A549 (cell line): ENCODE measurements around the gene XPR1. TPM values are rescaled to one million over a fixed set of nuclear protein-coding genes. Genes with fewer than 3 reads are reported as not detected.

Experiments used
- ATAC-seq, 2 experiments: fragments of 200-7000 bp in 1 of 2; fragments of >200 bp in 1 of 2; cut with Nextera tagmentation in 1 of 2; cut with Tn5 transposase in 1 of 2; 3 replicates each; pipeline versions ENCODE4 v1.8.0 to v1.9.1; 2018 to 2020; ENCODE audit warnings: mild to moderate bottlenecking in 1 of 2, moderate library complexity in 1 of 2
- CTCF ChIA-PET: fragments of 300-600 bp; sonication (Branson Sonifier 250); formaldehyde crosslinking; extraction: SDS; loops from one replicate; lab custom pipeline; 2021; ENCODE audit warnings: antibody characterized with exemption, inconsistent platforms; lab: Yijun Ruan, JAX
- POLR2A ChIA-PET: fragments of 350-600 bp; formaldehyde crosslinking; extraction: SDS; loops from one replicate; lab custom pipeline; 2021; ENCODE audit warnings: antibody characterized with exemption, inconsistent platforms; lab: Yijun Ruan, JAX
- DNase-seq, 2 experiments: peaks; one replicate each; pipeline versions ENCODE4 v3.0.0 to v3.0.0-alpha.2; 2011 to 2016; ENCODE audit warnings: low read depth in 1 of 2, low spot score in 1 of 2
- FAIRE-seq: peaks from 2 replicates; lab custom pipeline; 2011; peaks lifted over from hg19 to GRCh38; lab: Jason Lieb, UNC
- H3K27ac ChIP-seq, 2 experiments: fragments of >200 bp; sonication (Bioruptor Twin); formaldehyde crosslinking; 3 replicates each; pipeline ENCODE4 v1.5.1; 2016 to 2017
- H3K4me1 ChIP-seq: fragments of >200 bp; sonication (Bioruptor Twin); formaldehyde crosslinking; 3 replicates; pipeline ENCODE4 v1.6.1; 2016
- H3K4me2 ChIP-seq: fragments of >200 bp; sonication (Bioruptor Twin); formaldehyde crosslinking; 3 replicates; pipeline ENCODE4 v1.6.1; 2016
- H3K4me3 ChIP-seq: fragments of >200 bp; sonication (Bioruptor Twin); formaldehyde crosslinking; 3 replicates; pipeline ENCODE4 v1.5.1; 2016
- H3K9me3 ChIP-seq: fragments of >200 bp; sonication (Bioruptor Twin); formaldehyde crosslinking; 3 replicates; pipeline ENCODE4 v1.6.1; 2016
- CBX2 ChIP-seq: fragments of 200-600 bp; sonication (generic); IDR thresholded peaks from 2 replicates; pipeline ENCODE4 v1.6.1; 2016; ENCODE audit warnings: low read depth, mild to moderate bottlenecking, borderline replicate concordance
- CEBPB ChIP-seq, 2 experiments: fragments of >200 bp in 1 of 2; sonication (Bioruptor Twin) in 1 of 2; formaldehyde crosslinking in 1 of 2; IDR thresholded peaks; 2 replicates each; pipeline ENCODE4 v1.6.1; 2012 to 2016
- CHD4 ChIP-seq: fragments of 200-600 bp; sonication (generic); IDR thresholded peaks from 2 replicates; pipeline ENCODE4 v1.6.1; 2016; ENCODE audit warnings: antibody characterized with exemption, mild to moderate bottlenecking, borderline replicate concordance
- CTCF ChIP-seq: fragments of >200 bp; sonication (Bioruptor Twin); formaldehyde crosslinking; IDR thresholded peaks from 3 replicates; pipeline ENCODE4 v1.5.1; 2016
- EHF ChIP-seq: fragments of 250-450 bp; sonication (Bioruptor Pico); IDR thresholded peaks from 2 replicates; pipeline ENCODE4 v1.5.0; 2020; ENCODE audit warnings: mild to moderate bottlenecking
- EP300 ChIP-seq, 2 experiments: fragments of >200 bp; sonication (Bioruptor Twin); formaldehyde crosslinking; IDR thresholded peaks; 2 replicates in 1 of 2; 3 replicates in 1 of 2; pipeline ENCODE4 v1.6.1; 2016 to 2017
- FOSB ChIP-seq: fragments of 250-450 bp; sonication (Bioruptor Pico); IDR thresholded peaks from 2 replicates; pipeline ENCODE4 v1.5.0; 2020; ENCODE audit warnings: mild to moderate bottlenecking, moderate library complexity
- FOSL2 ChIP-seq, 2 experiments: fragments of 450-650 bp in 1 of 2; fragments of >200 bp in 1 of 2; sonication (Bioruptor Twin) in 1 of 2; formaldehyde crosslinking; IDR thresholded peaks; 2 replicates each; pipeline versions ENCODE4 v1.5.0 to v1.6.1; 2016 to 2020; ENCODE audit warnings: mild to moderate bottlenecking in 1 of 2, moderate library complexity in 1 of 2
- GATA3 ChIP-seq: IDR thresholded peaks from 2 replicates; pipeline ENCODE4 v1.6.1; 2012; ENCODE audit warnings: borderline replicate concordance
- HDAC2 ChIP-seq: fragments of 200-600 bp; sonication (generic); IDR thresholded peaks from 2 replicates; pipeline ENCODE4 v1.6.1; 2016
- HOXB13 ChIP-seq: fragments of 250-450 bp; sonication (Bioruptor Pico); IDR thresholded peaks from 2 replicates; pipeline ENCODE4 v1.5.0; 2020; ENCODE audit warnings: low read depth, mild to moderate bottlenecking, moderate library complexity
- JUN ChIP-seq, 2 experiments: fragments of >200 bp; sonication (Bioruptor Twin); formaldehyde crosslinking; IDR thresholded peaks; 2 replicates in 1 of 2; 3 replicates in 1 of 2; pipeline ENCODE4 v1.6.1; 2016 to 2017
- MAZ ChIP-seq: fragments of 150-350 bp; IDR thresholded peaks from 2 replicates; pipeline ENCODE4 v1.6.1; 2014; ENCODE audit warnings: antibody characterized with exemption, low read depth, low read length, borderline replicate concordance
- MYC ChIP-seq: IDR thresholded peaks from 2 replicates; pipeline ENCODE4 v1.6.1; 2012; ENCODE audit warnings: mild to moderate bottlenecking, inconsistent platforms, low read length, improper control_type of control experiment, borderline replicate concordance
- PHF8 ChIP-seq: fragments of 200-600 bp; sonication (generic); IDR thresholded peaks from 2 replicates; pipeline ENCODE4 v1.6.1; 2016; ENCODE audit warnings: low read depth, mild to moderate bottlenecking, antibody characterized with exemption, moderate library complexity, borderline replicate concordance
- POLR2AphosphoS2 ChIP-seq: conservative IDR thresholded peaks from 2 replicates; pipeline ENCODE4 v1.6.1; 2012; ENCODE audit warnings: low read length, improper control_type of control experiment, inconsistent platforms
- RAD21 ChIP-seq, 2 experiments: fragments of >200 bp in 1 of 2; sonication (Bioruptor Twin) in 1 of 2; formaldehyde crosslinking in 1 of 2; IDR thresholded peaks in 1 of 2; conservative IDR thresholded peaks in 1 of 2; 2 replicates in 1 of 2; 3 replicates in 1 of 2; pipeline ENCODE4 v1.6.1; 2012 to 2018; ENCODE audit warnings: inconsistent platforms in 1 of 2
- RARB ChIP-seq: fragments of 250-450 bp; sonication (Bioruptor Pico); IDR thresholded peaks from 2 replicates; pipeline ENCODE4 v1.8.0; 2021; ENCODE audit warnings: mild to moderate bottlenecking, moderate library complexity
- RNF2 ChIP-seq: fragments of 200-600 bp; sonication (generic); IDR thresholded peaks from 2 replicates; pipeline ENCODE4 v1.6.1; 2016; ENCODE audit warnings: low read depth, mild to moderate bottlenecking, antibody characterized with exemption, moderate library complexity, borderline replicate concordance
- SREBF2 ChIP-seq: fragments of 450-650 bp; IDR thresholded peaks from 2 replicates; pipeline ENCODE4 v1.6.1; 2014; ENCODE audit warnings: mild to moderate bottlenecking, moderate library complexity
- TFCP2L1 ChIP-seq: fragments of 250-450 bp; sonication (Bioruptor Pico); IDR thresholded peaks from 2 replicates; pipeline ENCODE4 v1.5.0; 2021; ENCODE audit warnings: mild to moderate bottlenecking
- ZC3H11A ChIP-seq: fragments of 450-650 bp; IDR thresholded peaks from 2 replicates; pipeline ENCODE4 v1.6.1; 2014; ENCODE audit warnings: antibody characterized with exemption, mild to moderate bottlenecking
- ZNF302 ChIP-seq: fragments of 250-450 bp; sonication (Bioruptor Pico); IDR thresholded peaks from 2 replicates; pipeline ENCODE4 v1.9.0; 2021; ENCODE audit warnings: inconsistent platforms, mild to moderate bottlenecking, moderate library complexity
- whole genome bisulfite sequencing: methylation state at CpG from one replicate; pipeline ENCODE4 v1.1.6; 2017; ENCODE audit errors: missing lambda C conversion rate; 5-methylcytosine and 5-hydroxymethylcytosine counted together
- polyA plus RNA-seq, 4 experiments: library from polyadenylated mRNA; depleted of rRNA in 3 of 4; stranded (reverse); fragments of >200 nt; fragmentation: RNase III in 1 of 4; extraction: RNeasy Plus Mini Kit Qiagen cat#74134 plus additional on column Dnase treatment in 1 of 4; gene quantifications; 2 replicates in 3 of 4; 3 replicates in 1 of 4; pipeline ENCODE4 v1.2.3, GENCODE V29; 2011 to 2017
- TF ChIP-seq, protein P1 (sequence below): fragments of 250-450 bp; sonication (Bioruptor Pico); IDR thresholded peaks from 2 replicates; pipeline ENCODE4 v1.5.0; 2021; ENCODE audit warnings: mild to moderate bottlenecking, moderate library complexity, borderline replicate concordance
- TF ChIP-seq, protein P2 (sequence below): fragments of 450-650 bp; IDR thresholded peaks from 2 replicates; pipeline ENCODE4 v1.6.1; 2014; ENCODE audit warnings: antibody characterized with exemption

Gene XPR1
- polyA plus RNA-seq, 2 of the 4 experiments (the other 2 are of a cell fraction) = 37.5 to 86.1 TPM

GRCh38 chr1:180909005-180909414 lies 277.2 kb downstream of the XPR1 start:
- no peak for TF ChIP-seq CEBPB (IDR thresholded peaks at IDR 0.05)
- no peak for TF ChIP-seq TFCP2L1 (CRISPR knock-in tag)
- TF ChIP-seq RAD21 (conservative IDR thresholded peaks at IDR 0.05 in 1 of 2, IDR thresholded peaks at IDR 0.05 in 1 of 2) = no peak
- TF ChIP-seq CTCF = no peak
- no peak for FAIRE-seq
- no peak overlapping the region for H3K4me3 ChIP-seq
- no peaks in the 10 kb centered on the region for H3K9me3 ChIP-seq
- H3K4me1 ChIP-seq = peaks cover 10% of the 10 kb centered on the region; the same call in 2 of the 3 replicates
- no peak for DNase-seq
- 50% methylated on average over 3 of the region's 3 CpGs for WGBS
- H3K4me2 ChIP-seq = peak overlapping the region; percentile 33; the same call in 1 of the 3 replicates
- no peak for ATAC-seq
- ChIA-PET CTCF (interaction anchor here (0.7 to 2.8 kb wide), 3 partner anchors 14 to 393 kb away, joined by 3 to 7 read pairs (median 7); no protein-coding TSS in a partner anchor), POLR2A (no interaction called here)
- H3K27ac ChIP-seq = no peak overlapping the region

DNA sequence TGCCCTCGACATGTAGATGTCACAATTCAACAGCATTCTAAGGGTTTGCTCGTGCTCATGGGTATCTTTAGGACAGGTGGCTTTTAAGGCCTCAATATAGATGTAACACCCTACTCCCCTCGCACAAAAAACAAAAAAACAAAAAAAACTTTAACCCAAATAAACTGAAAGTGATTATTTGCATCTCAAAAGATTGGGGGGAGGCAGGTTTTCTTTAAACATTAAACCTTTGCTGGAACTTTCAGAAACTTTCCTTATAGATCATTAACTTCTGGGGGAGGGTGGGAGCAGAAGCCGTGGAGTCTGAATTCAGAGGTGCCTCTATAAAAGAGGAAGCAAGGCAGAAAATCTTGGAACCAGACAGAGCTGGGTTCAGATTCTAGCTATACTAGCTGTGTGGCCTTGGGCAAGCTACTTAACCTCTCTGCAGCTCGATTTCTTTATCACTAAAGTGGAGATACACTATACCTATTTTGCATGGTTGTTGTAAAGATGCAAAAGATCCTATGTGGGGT lies 277.7 kb downstream of the XPR1 start:
- no peak for DNase-seq
- Histone ChIP-seq H3K4me3 (no peak overlapping the region), H3K27ac (no peak overlapping the region), H3K4me1 (peaks cover 10% of the 10 kb centered on the region; the same call in 2 of the 3 replicates), H3K4me2 (peak overlapping the region; percentile 33; the same call in 2 of the 3 replicates), H3K9me3 (no peaks in the 10 kb centered on the region)
- no peak for FAIRE-seq
- 36% methylated on average over 5 of the region's 5 CpGs for WGBS
- TF ChIP-seq, protein P1, sequence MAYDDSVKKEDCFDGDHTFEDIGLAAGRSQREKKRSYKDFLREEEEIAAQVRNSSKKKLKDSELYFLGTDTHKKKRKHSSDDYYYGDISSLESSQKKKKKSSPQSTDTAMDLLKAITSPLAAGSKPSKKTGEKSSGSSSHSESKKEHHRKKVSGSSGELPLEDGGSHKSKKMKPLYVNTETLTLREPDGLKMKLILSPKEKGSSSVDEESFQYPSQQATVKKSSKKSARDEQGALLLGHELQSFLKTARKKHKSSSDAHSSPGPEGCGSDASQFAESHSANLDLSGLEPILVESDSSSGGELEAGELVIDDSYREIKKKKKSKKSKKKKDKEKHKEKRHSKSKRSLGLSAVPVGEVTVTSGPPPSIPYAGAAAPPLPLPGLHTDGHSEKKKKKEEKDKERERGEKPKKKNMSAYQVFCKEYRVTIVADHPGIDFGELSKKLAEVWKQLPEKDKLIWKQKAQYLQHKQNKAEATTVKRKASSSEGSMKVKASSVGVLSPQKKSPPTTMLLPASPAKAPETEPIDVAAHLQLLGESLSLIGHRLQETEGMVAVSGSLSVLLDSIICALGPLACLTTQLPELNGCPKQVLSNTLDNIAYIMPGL = no peak
- no peak for TF ChIP-seq ZC3H11A
- no peak for TF ChIP-seq JUN (IDR thresholded peaks at IDR 0.05)
- TF ChIP-seq CBX2 = no peak
- no peak for TF ChIP-seq RARB (CRISPR knock-in tag)
- TF ChIP-seq FOSB (CRISPR knock-in tag) = no peak
- TF ChIP-seq, protein P2, sequence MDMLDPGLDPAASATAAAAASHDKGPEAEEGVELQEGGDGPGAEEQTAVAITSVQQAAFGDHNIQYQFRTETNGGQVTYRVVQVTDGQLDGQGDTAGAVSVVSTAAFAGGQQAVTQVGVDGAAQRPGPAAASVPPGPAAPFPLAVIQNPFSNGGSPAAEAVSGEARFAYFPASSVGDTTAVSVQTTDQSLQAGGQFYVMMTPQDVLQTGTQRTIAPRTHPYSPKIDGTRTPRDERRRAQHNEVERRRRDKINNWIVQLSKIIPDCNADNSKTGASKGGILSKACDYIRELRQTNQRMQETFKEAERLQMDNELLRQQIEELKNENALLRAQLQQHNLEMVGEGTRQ = no peak
- no peak for TF ChIP-seq RNF2
- TF ChIP-seq SREBF2 = no peak
- no peak for TF ChIP-seq PHF8
- TF ChIP-seq CHD4 = no peak
- TF ChIP-seq EP300 (IDR thresholded peaks at IDR 0.05) = no peak
- no peak for TF ChIP-seq TFCP2L1 (CRISPR knock-in tag)
- TF ChIP-seq EHF (CRISPR knock-in tag) = no peak
- TF ChIP-seq CEBPB (IDR thresholded peaks at IDR 0.05) = no peak
- ChIA-PET POLR2A (no interaction called here), CTCF (interaction anchor here (0.7 to 1.6 kb wide), 3 partner anchors 10 to 394 kb away, joined by 3 to 7 read pairs (median 4); no protein-coding TSS in a partner anchor)
- no peak for ATAC-seq

DNA sequence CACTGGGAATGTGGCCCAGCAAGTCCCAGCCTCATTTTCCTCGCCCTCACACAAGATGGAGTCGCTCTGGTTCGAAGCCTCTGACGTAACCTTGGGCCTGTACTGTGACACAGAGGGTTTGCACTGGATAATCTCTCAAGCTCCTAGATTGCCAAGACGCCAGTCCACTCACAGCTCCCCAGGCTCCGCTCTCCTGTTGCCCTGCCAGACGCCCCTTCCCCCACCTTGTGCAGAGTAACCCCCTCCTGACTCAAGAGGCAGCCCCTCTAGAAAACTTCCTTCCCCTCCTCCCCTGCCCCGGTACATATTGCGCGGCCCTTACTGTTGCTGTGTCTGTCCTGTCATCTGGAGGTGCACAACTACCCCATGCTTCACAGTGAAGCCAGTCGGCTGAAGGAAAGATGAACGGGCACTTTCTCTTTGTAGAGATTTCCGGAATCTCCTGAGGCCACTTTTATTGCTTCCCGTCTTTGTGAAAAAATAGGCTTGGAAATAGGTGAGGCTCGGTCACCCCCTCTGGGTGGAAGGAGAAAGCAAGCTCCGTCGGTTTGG lies 279.9 kb downstream of the XPR1 start:
- H3K4me2 ChIP-seq = no peak overlapping the region
- no peak for ATAC-seq
- TF ChIP-seq MYC (no peak), MAZ (no peak), ZNF302 (CRISPR knock-in tag) (no peak), FOSL2 (IDR thresholded peaks at IDR 0.05) (no peak), FOSL2 (CRISPR knock-in tag; IDR thresholded peaks at IDR 0.05) (no peak), POLR2AphosphoS2 (no peak), HDAC2 (no peak), HOXB13 (no peak), CTCF (no peak), PHF8 (no peak), GATA3 (no peak)

More for the DNA sequence above, 279.9 kb downstream of the XPR1 start:
- 92% methylated on average over 17 of the region's 17 CpGs for WGBS
- Histone ChIP-seq H3K27ac (no peak overlapping the region), H3K9me3 (no peaks in the 10 kb centered on the region), H3K4me3 (no peak overlapping the region), H3K4me1 (peaks cover 10% of the 10 kb centered on the region; the same call in 2 of the 3 replicates)
- ChIA-PET POLR2A (no interaction called here), CTCF (interaction anchor here (1.4 to 2.0 kb wide), 3 partner anchors 12 to 255 kb away, joined by 4 to 5 read pairs (median 5); no protein-coding TSS in a partner anchor)
- DNase-seq (no peak), FAIRE-seq (no peak)
